ENCODE measurements around the gene GSG1.

The GSG1 gene

GRCh38 chr12:13066459-13066858, 37.0 kb downstream of the GSG1 start:
- TF ChIP-seq CTCF (IDR thresholded peaks at IDR 0.05): no peak

- no peak for TF ChIP-seq CTCF (IDR thresholded peaks at IDR 0.05)
These were observed 37.5 kb downstream of the GSG1 start for GRCh38 chr12:13066014-13066413.

GRCh38 chr12:13062669-13063068, 40.8 kb downstream of the GSG1 start:
- no peak for TF ChIP-seq CTCF (IDR thresholded peaks at IDR 0.05)

- no peak for TF ChIP-seq CTCF (IDR thresholded peaks at IDR 0.05)
These were observed 42.1 kb downstream of the GSG1 start for GRCh38 chr12:13061377-13061776.

GRCh38 chr12:13060581-13060980, 42.9 kb downstream of the GSG1 start:
- TF ChIP-seq CTCF (IDR thresholded peaks at IDR 0.05): no peak

- no peak for TF ChIP-seq CTCF (IDR thresholded peaks at IDR 0.05)
These were observed 51.0 kb downstream of the GSG1 start for GRCh38 chr12:13052421-13052820.

- TF ChIP-seq CTCF (IDR thresholded peaks at IDR 0.05): no peak
These were observed 53.7 kb downstream of the GSG1 start for GRCh38 chr12:13049816-13050215.

GRCh38 chr12:13046964-13047363, 56.5 kb downstream of the GSG1 start:
- no peak for TF ChIP-seq CTCF (IDR thresholded peaks at IDR 0.05)

Data from LNCAP (cell line).